ENCODE results near the gene SGSM2.

DNA sequence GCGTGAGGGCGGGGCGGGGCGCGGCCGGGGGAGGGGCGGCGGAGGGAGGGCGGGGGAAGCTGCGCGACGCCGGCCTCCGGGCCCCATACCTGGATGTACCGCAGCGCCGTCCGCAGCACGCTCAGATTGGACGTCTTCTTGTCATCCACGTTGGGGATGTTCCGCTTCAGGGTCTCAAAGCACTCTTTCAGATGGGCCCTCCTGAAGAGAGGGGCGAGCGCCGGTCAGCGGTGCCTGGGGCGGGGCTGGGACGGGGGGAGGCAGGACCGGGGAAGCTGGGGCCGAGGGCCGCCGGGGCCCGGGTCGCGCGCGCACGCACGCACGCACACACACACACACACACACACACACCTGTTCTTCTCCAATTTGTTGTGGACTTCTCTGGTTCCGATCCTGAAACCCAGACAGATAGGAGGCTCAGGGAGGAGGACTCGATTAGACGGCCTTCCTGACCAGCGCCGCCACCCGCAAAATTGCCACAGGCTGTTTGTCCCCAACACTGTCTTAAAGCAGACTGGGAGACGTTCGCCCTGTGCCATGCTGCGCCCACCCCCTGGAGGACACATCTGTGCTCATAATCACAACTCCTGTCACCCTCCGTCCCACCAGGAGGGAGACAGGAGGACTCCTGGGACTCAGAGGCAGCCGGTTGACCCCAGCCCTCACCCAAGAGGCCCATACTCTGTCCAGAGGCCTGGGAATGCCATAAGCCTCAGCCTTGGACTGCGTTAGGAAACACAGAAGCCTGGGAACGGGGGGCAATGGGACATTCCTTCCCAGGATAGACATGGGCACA is 56.9 kb downstream of the SGSM2 start:
- TF ChIP-seq, protein P1, sequence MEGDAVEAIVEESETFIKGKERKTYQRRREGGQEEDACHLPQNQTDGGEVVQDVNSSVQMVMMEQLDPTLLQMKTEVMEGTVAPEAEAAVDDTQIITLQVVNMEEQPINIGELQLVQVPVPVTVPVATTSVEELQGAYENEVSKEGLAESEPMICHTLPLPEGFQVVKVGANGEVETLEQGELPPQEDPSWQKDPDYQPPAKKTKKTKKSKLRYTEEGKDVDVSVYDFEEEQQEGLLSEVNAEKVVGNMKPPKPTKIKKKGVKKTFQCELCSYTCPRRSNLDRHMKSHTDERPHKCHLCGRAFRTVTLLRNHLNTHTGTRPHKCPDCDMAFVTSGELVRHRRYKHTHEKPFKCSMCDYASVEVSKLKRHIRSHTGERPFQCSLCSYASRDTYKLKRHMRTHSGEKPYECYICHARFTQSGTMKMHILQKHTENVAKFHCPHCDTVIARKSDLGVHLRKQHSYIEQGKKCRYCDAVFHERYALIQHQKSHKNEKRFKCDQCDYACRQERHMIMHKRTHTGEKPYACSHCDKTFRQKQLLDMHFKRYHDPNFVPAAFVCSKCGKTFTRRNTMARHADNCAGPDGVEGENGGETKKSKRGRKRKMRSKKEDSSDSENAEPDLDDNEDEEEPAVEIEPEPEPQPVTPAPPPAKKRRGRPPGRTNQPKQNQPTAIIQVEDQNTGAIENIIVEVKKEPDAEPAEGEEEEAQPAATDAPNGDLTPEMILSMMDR (IDR thresholded peaks at IDR 0.05): no peak
- no peak for TF ChIP-seq POLR2A (IDR thresholded peaks at IDR 0.05)
